Erythroblast (primary cell): Measurements from ENCODE around the gene AP5Z1.

ENCODE experiments used
- GATA1 ChIP-seq: IDR thresholded peaks from 2 replicates; pipeline ENCODE4 v1.6.1; 2011; ENCODE audit warnings: low read depth, mild to moderate bottlenecking, control low read depth, low read length, moderate library complexity
- POLR2A ChIP-seq: IDR thresholded peaks from 2 replicates; pipeline ENCODE4 v1.6.1; 2011; ENCODE audit warnings: mild to moderate bottlenecking, low read length

DNA sequence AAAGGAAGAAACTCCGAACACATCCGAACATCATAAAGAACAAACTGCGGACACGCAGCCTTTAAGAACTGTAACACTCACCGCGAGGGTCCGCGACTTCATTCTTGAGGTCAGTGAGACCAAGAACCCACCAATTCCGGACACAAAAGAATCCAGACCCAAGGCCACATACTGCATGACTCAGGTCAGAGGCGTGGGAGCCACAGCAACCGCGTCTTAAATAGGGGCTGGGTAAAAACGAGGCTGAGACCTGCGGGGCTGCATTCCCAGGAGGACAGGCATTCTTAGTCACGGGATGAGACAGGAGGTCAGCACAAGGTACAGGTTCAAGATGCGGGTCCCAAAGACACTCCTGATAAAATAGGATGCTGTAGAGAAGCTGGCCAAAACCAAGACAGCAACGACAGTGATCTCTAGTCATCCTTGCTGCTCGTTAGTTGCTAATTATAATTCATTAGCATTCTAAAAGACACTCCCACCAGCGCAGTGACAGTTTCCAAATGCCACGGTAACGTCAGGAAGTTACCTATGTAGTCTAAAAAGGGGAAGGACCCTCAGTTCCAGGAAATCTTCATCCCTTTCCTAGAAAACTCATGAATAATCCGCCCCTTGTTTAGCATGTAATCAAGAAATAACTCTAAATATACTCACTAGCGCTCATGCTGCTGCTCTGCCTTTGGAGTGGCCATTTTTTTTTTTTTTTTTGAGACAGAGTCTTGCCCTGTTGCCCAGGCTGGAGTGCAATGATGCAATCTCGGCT, 19.3 kb downstream of the AP5Z1 start:
- TF ChIP-seq POLR2A (no peak), GATA1 (no peak)
